WTC11 (cell line): ENCODE results near the gene CYREN. TPM values are rescaled to one million over a fixed set of nuclear protein-coding genes. Genes with fewer than 3 reads are reported as not detected.
A peak's percentile ranks its signal among the peaks of the same experiment; 100 is the strongest.

Source experiments
- ATAC-seq: fragments of 200-7000 bp; cut with Tn5 transposase; 2 replicates; pipeline ENCODE4 v1.10.0; 2021; ENCODE audit warnings: mild to moderate bottlenecking, moderate library complexity
- CTCF ChIA-PET: fragments of 300-600 bp; sonication (Branson Sonifier 250); formaldehyde crosslinking; loops from one replicate; lab custom pipeline; 2021; ENCODE audit warnings: antibody characterized with exemption; lab: Charles Lee
- POLR2A ChIA-PET: fragments of 350-600 bp; sonication (Branson Sonifier 250); formaldehyde crosslinking; loops from one replicate; lab custom pipeline; 2021; ENCODE audit warnings: antibody characterized with exemption; lab: Charles Lee
- DNase-seq: peaks from one replicate; pipeline ENCODE4 v3.0.0; 2021; ENCODE audit warnings: low spot score
- H3K27ac Mint-ChIP-seq: 2 replicates; pipeline ENCODE4 v1.8.0; 2021; ENCODE audit warnings: mixed read lengths
- H3K27me3 Mint-ChIP-seq: 2 replicates; pipeline ENCODE4 v1.8.0; 2021; ENCODE audit warnings: low read depth, mild to moderate bottlenecking, moderate library complexity, mixed read lengths
- H3K36me3 Mint-ChIP-seq: 2 replicates; pipeline ENCODE4 v1.8.0; 2021; ENCODE audit warnings: mixed read lengths
- H3K4me1 Mint-ChIP-seq: 2 replicates; pipeline ENCODE4 v1.8.0; 2022; ENCODE audit warnings: mixed read lengths
- H3K4me3 Mint-ChIP-seq: 2 replicates; pipeline ENCODE4 v1.8.0; 2021; ENCODE audit warnings: mild to moderate bottlenecking, moderate library complexity, mixed read lengths
- H3K9me3 Mint-ChIP-seq: 2 replicates; pipeline ENCODE4 v1.8.0; 2021; ENCODE audit warnings: mixed read lengths
- AFF4 ChIP-seq: sonication (generic); formaldehyde crosslinking; IDR thresholded peaks from 2 replicates; pipeline ENCODE4 v1.8.1; 2023; ENCODE audit warnings: mild to moderate bottlenecking, missing genetic modification reagents, borderline replicate concordance
- ATF2 ChIP-seq: sonication (generic); formaldehyde crosslinking; IDR thresholded peaks from 2 replicates; pipeline ENCODE4 v1.8.1; 2022; ENCODE audit warnings: low read depth, missing genetic modification reagents, borderline replicate concordance
- CDX4 ChIP-seq: fragments of 250-450 bp; sonication (Bioruptor Pico); IDR thresholded peaks from 2 replicates; pipeline ENCODE4 v1.9.0; 2021; ENCODE audit warnings: moderate library complexity, mild to moderate bottlenecking, inconsistent platforms, borderline replicate concordance
- GRHL2 ChIP-seq: fragments of 250-450 bp; sonication (Bioruptor Pico); IDR thresholded peaks from 2 replicates; pipeline ENCODE4 v1.8.0; 2022; ENCODE audit warnings: mild to moderate bottlenecking, moderate library complexity; ENCODE audit not compliant: insufficient replicate concordance, severe bottlenecking
- IRF1 ChIP-seq: sonication (generic); formaldehyde crosslinking; IDR thresholded peaks from 2 replicates; pipeline ENCODE4 v1.8.0; 2023; ENCODE audit warnings: missing genetic modification reagents
- MLX ChIP-seq: sonication (generic); formaldehyde crosslinking; IDR thresholded peaks from 2 replicates; pipeline ENCODE4 v1.8.1; 2023; ENCODE audit warnings: mild to moderate bottlenecking, missing genetic modification reagents, moderate library complexity
- MYBL2 ChIP-seq: sonication (generic); formaldehyde crosslinking; IDR thresholded peaks from 2 replicates; pipeline ENCODE4 v1.8.1; 2023; ENCODE audit warnings: mild to moderate bottlenecking, moderate library complexity, missing genetic modification reagents
- NFYB ChIP-seq: sonication (generic); formaldehyde crosslinking; conservative IDR thresholded peaks from 2 replicates; pipeline ENCODE4 v1.8.0; 2022; ENCODE audit warnings: low read depth, missing genetic modification reagents
- PREB ChIP-seq: sonication (generic); formaldehyde crosslinking; IDR thresholded peaks from 2 replicates; pipeline ENCODE4 v1.8.1; 2022; ENCODE audit warnings: mild to moderate bottlenecking, missing genetic modification reagents, moderate library complexity, borderline replicate concordance
- RELA ChIP-seq: sonication (generic); formaldehyde crosslinking; IDR thresholded peaks from 2 replicates; pipeline ENCODE4 v1.8.1; 2022; ENCODE audit warnings: missing genetic modification reagents, mild to moderate bottlenecking, borderline replicate concordance
- SMAD3 ChIP-seq: sonication (generic); formaldehyde crosslinking; IDR thresholded peaks from 2 replicates; pipeline ENCODE4 v1.8.0; 2022; ENCODE audit warnings: missing genetic modification reagents, mild to moderate bottlenecking, borderline replicate concordance
- ZBTB21 ChIP-seq: sonication (generic); formaldehyde crosslinking; IDR thresholded peaks from 2 replicates; pipeline ENCODE4 v1.8.1; 2023; ENCODE audit warnings: mild to moderate bottlenecking, missing genetic modification reagents, borderline replicate concordance
- ZNF219 ChIP-seq: sonication (generic); formaldehyde crosslinking; IDR thresholded peaks from 2 replicates; pipeline ENCODE4 v1.8.0; 2023; ENCODE audit warnings: missing genetic modification reagents, mild to moderate bottlenecking, borderline replicate concordance
- ZNF532 ChIP-seq: fragments of 250-450 bp; sonication (Bioruptor Pico); IDR thresholded peaks from 2 replicates; pipeline ENCODE4 v1.9.0; 2021; ENCODE audit warnings: mild to moderate bottlenecking, borderline replicate concordance
- total RNA-seq: library from RNA; stranded (reverse); gene quantifications from 3 replicates; pipeline ENCODE4 v1.2.3, GENCODE V29; 2021

The CYREN gene
- total RNA-seq, 1 experiment from 2014 or later = 37.9 TPM

- TF ChIP-seq ZNF532 (CRISPR knock-in tag) (no peak), PREB (CRISPR knock-in tag) (no peak), MLX (no peak), RELA (CRISPR knock-in tag) (no peak), ZBTB21 (CRISPR knock-in tag) (no peak)
Observed at GRCh38 chr7:135195156-135195555, 24.6 kb upstream of the CYREN start (continued).

- Mint-ChIP-seq H3K27me3 (no peaks in the 10 kb centered on the region), H3K4me1 (peaks cover 5% of the 10 kb centered on the region), H3K9me3 (no peaks in the 10 kb centered on the region), H3K4me3 (no peak overlapping the region), H3K27ac (peak overlapping the region; percentile 17; the same call in 1 of the 2 replicates)
- ChIA-PET POLR2A (no interaction called here), CTCF (interaction anchor here (1.3 kb wide), 1 partner anchor 80 kb away, joined by 3 read pairs; no protein-coding TSS in a partner anchor)
- ATAC-seq (no peak), DNase-seq (no peak)
- TF ChIP-seq ATF2 (CRISPR knock-in tag) = no peak
- TF ChIP-seq IRF1 (CRISPR knock-in tag) = no peak
- no peak for TF ChIP-seq SMAD3
- TF ChIP-seq AFF4 = no peak
- no peak for TF ChIP-seq GRHL2
- TF ChIP-seq CDX4 (CRISPR knock-in tag) = no peak
- no peak for TF ChIP-seq MYBL2
- TF ChIP-seq NFYB = no peak
- no peak for TF ChIP-seq ZNF219 (CRISPR knock-in tag)
- TF ChIP-seq, all 79 proteins: peak for 0
- H3K36me3 Mint-ChIP-seq = peaks cover 28% of the 10 kb centered on the region
Observed at GRCh38 chr7:135194494-135195095, 24.1 kb upstream of the CYREN start.
